Measurements from ENCODE around the gene HSPBAP1.

Gene HSPBAP1

DNA sequence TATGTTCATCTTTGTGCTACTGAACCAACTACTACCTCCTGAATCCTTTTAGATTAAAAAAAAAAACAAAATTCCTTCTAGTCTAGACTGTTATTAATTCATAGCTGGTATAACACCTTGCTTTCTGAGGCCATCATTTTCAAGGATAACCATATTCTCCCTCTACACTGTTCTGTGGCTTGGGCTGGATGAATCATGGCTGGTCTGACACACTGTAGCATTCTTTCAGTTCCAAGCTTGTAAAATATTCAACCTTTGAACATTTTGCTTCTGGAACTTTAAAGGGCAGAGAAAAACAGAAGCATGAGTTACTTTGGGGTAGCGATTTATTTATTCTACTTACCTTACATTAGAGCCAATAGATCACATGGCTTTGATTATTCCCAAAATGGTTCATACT lies 7.6 kb downstream of the HSPBAP1 start:
- in situ Hi-C loops (cut with HindIII; ENCODE audit: low sequenced_read_pairs): no loop called here
- TF ChIP-seq, protein P1, sequence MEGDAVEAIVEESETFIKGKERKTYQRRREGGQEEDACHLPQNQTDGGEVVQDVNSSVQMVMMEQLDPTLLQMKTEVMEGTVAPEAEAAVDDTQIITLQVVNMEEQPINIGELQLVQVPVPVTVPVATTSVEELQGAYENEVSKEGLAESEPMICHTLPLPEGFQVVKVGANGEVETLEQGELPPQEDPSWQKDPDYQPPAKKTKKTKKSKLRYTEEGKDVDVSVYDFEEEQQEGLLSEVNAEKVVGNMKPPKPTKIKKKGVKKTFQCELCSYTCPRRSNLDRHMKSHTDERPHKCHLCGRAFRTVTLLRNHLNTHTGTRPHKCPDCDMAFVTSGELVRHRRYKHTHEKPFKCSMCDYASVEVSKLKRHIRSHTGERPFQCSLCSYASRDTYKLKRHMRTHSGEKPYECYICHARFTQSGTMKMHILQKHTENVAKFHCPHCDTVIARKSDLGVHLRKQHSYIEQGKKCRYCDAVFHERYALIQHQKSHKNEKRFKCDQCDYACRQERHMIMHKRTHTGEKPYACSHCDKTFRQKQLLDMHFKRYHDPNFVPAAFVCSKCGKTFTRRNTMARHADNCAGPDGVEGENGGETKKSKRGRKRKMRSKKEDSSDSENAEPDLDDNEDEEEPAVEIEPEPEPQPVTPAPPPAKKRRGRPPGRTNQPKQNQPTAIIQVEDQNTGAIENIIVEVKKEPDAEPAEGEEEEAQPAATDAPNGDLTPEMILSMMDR (IDR thresholded peaks at IDR 0.05; ENCODE audit: low read depth, low read length): no peak
- peak; percentile 66 for DNase-seq (ENCODE audit: low read depth, low spot score)
- H3K4me3 ChIP-seq (ENCODE audit: low read depth, low read length): no peak overlapping the region

DNA sequence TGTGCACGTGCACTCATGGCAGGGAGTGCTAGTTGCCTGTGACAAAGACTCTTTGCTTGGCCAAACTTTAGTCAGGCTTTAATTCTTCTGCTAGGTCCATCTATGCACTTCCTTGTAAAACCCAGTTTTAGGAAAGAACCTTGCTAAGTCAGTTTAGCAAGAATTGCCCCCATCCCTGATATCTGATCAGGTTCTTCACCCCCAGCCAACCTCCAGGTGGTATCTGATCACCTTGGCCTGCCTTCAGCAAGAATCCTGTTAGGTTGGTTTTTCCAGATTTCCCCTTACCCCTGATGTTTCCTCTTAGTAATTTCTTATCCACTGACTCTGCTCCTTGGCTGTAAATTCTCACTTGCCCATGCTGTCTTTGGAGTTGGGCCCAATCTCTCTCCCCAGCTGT lies 8.4 kb downstream of the HSPBAP1 start:
- in situ Hi-C loops (cut with HindIII; ENCODE audit: low sequenced_read_pairs): no loop called here

DNA sequence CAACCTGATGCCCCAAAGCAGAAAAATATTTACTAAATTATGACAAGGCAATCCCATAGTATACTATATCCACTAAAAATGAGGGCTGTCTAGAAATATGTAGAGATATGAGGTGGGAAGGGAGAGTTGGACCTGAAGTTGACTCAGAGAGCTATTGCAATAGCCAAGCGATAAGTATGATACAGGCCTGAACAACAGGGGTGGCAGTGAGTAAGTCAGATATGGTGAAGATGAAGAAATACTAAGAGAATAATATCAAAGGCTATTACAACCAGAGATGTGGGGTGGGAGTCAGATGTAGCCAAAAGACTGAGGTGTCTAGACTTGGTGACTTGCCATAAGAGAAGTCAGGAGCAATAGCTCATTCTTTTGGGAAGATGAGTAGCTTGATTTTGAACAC lies 9.2 kb downstream of the HSPBAP1 start:
- no peak overlapping the region for H3K4me3 ChIP-seq (ENCODE audit: low read depth, low read length)
- in situ Hi-C loops (cut with HindIII; ENCODE audit: low sequenced_read_pairs): no loop called here
- no peak for DNase-seq (ENCODE audit: low read depth, low spot score)
- TF ChIP-seq, protein P1 (IDR thresholded peaks at IDR 0.05; ENCODE audit: low read depth, low read length): no peak

More for the DNA sequence above, 8.4 kb downstream of the HSPBAP1 start:
- DNase-seq (ENCODE audit: low read depth, low spot score): no peak
- TF ChIP-seq, protein P1 (IDR thresholded peaks at IDR 0.05; ENCODE audit: low read depth, low read length): no peak
- H3K4me3 ChIP-seq (ENCODE audit: low read depth, low read length): no peak overlapping the region

DNA sequence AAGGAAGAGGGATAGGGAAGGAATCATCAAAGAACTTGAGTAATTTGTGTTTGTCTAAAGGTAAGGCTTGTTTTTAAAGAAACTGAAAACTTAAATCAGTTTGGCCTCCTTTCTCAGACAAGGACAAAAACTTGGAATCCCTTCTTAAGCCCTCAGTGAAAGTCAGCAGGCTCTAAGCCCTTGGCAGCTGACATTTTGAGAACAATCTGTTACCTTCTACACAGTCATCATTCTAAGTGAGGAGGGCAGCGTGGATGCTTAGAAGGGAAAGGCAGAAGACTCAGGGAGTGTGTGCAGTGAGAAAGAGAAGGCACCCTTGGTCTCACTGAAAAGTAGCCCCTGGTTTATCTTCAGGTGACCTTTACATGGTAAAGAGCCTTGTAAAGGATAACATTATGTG lies 10.8 kb downstream of the HSPBAP1 start:
- no peak for DNase-seq (ENCODE audit: low read depth, low spot score)
- TF ChIP-seq, protein P1 (IDR thresholded peaks at IDR 0.05; ENCODE audit: low read depth, low read length): no peak
- H3K4me3 ChIP-seq (ENCODE audit: low read depth, low read length): no peak overlapping the region
- in situ Hi-C loops (cut with HindIII; ENCODE audit: low sequenced_read_pairs): no loop called here

DNA sequence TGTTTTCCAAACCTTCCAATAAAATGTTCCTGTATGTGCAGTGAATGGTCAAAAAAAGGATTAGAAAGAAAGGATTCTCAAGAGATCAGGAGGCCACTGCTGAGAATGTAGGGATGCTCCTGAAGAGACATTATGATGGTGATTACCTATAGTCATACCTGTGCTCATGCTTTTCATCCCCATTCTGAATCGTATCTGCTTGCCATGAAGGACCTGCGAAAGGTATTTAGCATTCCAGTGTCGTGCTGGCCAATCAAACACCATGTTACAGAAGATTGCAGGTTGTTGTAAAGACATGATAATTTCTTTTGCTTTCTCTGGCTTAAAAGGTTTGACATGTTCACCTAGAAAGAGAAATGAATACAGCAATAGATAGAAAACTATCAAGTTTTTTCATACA lies 16.1 kb downstream of the HSPBAP1 start:
- TF ChIP-seq, protein P1 (IDR thresholded peaks at IDR 0.05; ENCODE audit: low read depth, low read length): no peak
- H3K4me3 ChIP-seq (ENCODE audit: low read depth, low read length): no peak overlapping the region
- DNase-seq (ENCODE audit: low read depth, low spot score): no peak
- in situ Hi-C loops (cut with HindIII; ENCODE audit: low sequenced_read_pairs): no loop called here

DNA sequence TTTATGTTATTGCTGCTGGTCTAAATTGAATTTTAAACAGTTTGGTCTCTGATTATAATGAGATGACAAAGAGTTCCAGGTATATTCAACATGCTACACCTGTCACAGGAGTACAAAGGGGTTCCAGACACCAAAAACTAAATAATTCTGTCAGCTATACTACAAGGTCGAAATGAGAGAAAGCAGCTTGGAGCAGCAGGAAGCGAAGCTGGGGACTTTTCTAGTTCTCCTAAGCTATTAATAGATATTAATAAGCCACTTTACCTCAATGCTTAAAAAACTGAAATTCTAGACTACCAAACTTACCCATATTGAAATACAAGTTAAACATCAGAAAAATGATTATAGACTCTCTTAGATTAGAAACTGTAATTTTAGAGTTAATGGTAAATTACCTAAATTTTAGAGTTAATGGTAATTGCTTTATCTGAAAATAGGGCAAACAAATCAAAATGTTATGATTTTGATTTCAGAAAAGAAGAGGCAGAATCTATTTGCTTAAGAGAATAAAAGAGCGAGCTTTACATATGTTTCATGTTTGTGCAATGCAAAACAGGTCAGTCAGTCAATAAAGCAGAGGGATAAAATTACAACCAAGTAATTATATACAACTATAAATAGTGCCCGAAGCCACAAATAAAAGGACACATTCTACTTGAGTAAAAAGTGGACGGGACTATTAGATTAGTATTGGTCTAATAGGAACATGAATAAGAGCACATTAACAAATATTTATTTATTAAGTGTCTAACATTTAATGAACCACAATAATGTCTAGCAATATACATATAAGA lies 16.8 kb downstream of the HSPBAP1 start:
- no peak for DNase-seq (ENCODE audit: low read depth, low spot score)
- TF ChIP-seq, protein P1 (IDR thresholded peaks at IDR 0.05; ENCODE audit: low read depth, low read length): no peak
- H3K4me3 ChIP-seq (ENCODE audit: low read depth, low read length): no peak overlapping the region
- in situ Hi-C loops (cut with HindIII; ENCODE audit: low sequenced_read_pairs): no loop called here

All from astrocyte of the spinal cord (primary cell).